Upper lobe of left lung (tissue), 4 donors: ENCODE data around the gene EMC8.

ENCODE experiments used
- CTCF ChIP-seq, 6 experiments: fragments of 450-650 bp in 4 of 6; fragments of 200-600 bp in 2 of 6; sonication (generic) in 2 of 6; IDR thresholded peaks; one replicate each; pipeline ENCODE4 v1.5.1; 2016 to 2019; ENCODE audit warnings: antibody characterized with exemption in 6 of 6
- POLR2AphosphoS5 ChIP-seq, 2 donors: sonication (generic); formaldehyde crosslinking; IDR thresholded peaks; one replicate each; pipeline ENCODE4 v1.5.1; 2017; ENCODE audit warnings: antibody characterized with exemption in 2 of 2

DNA sequence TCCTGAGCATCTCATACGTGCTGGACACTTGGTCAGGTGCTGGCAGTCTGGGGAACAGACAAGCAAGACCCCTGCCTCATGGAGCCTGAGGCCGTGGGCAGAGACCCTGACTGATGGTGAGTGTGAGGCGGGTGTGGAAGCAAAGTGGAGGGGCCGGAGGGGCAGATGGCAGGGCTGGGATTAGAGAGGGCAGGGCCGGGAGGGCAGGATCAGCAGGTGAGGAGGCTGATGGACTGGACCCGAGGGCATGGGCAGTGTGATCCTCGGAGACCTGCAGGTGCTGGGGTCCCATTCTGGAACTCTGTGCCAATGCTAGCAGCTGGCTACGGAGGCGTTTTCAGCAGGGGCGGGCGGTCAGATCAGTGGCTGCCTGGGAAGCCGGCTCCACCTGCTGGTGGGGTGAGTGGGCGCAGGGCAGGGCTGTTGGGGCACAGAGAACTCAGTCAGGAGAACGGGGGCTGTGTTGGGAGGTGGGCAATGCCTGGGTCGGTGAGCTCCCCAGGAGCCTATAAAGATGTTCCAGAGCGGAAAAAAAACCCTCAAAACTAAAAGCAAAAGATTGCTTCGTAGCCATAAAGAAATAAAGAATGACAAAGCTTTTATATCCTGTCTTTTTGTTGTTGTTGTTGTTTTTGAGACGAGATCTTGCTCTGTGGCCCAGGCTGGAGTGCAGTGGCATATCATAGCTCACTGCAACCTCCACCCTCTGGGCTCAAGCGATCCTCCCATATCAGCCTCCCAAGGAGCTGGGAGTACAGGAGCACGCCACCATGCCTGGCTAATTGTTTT is 39.5 kb downstream of the EMC8 start:
- TF ChIP-seq CTCF (IDR thresholded peaks at IDR 0.05) = peak in 5 of 6 experiments; percentile 21 to 49 (median 32)
- TF ChIP-seq POLR2AphosphoS5 (IDR thresholded peaks at IDR 0.05) = no peak
